Body of pancreas (tissue), 4 donors: ENCODE results near the gene GPR61.

ENCODE experiments used
- POLR2A ChIP-seq, 3 donors: fragments of 450-650 bp; IDR thresholded peaks; one replicate each; pipeline ENCODE4 v1.6.1; 2016; ENCODE audit warnings: antibody characterized with exemption in 3 of 3, mild to moderate bottlenecking in 2 of 3
- TF ChIP-seq, protein P1 (sequence below), 7 experiments: fragments of 450-650 bp in 4 of 7; fragments of 200-600 bp in 3 of 7; sonication (generic) in 3 of 7; IDR thresholded peaks; one replicate each; pipeline ENCODE4 v1.5.1; 2016 to 2019; ENCODE audit warnings: antibody characterized with exemption in 7 of 7

DNA sequence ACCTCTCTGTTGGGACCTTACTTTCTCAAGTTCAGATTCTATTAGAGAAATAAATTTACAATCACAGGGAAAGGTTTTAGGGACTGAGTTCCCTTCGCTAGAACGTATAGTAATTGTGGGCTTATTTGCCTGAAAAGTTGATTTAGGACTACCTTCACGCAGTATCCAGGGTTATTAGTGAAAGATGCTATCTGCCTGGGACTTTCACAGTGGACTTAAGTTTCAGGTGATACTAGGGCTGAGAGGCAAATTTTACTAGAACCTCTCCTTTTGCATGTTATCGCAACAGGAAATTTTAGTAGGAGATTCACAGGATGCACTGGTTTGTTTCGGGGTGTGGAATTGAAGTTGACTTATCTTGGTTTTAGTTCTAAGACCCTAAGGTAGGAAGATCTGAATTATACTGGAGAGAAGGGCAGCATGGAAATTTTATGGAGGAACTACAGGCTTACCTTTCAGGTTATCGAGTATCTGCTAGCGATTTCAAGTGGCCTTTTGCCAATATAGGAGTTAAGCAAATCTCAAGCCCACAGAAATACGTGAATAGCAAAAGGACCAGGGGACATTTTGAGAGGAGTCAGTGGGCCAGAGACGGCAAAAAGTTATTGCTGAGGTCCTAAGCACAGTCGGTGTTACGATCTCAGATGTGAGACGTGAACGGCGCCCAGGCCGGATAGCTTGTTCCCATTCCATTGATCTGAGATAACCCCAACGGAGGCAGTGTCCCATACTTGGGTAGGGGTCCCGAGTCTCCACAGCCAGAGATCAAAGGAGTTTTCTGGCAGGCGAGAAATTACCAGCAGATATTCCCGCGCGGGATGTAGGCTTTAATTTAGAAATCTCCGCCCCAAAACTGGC lies 8.0 kb downstream of the GPR61 start:
- TF ChIP-seq, protein P1, sequence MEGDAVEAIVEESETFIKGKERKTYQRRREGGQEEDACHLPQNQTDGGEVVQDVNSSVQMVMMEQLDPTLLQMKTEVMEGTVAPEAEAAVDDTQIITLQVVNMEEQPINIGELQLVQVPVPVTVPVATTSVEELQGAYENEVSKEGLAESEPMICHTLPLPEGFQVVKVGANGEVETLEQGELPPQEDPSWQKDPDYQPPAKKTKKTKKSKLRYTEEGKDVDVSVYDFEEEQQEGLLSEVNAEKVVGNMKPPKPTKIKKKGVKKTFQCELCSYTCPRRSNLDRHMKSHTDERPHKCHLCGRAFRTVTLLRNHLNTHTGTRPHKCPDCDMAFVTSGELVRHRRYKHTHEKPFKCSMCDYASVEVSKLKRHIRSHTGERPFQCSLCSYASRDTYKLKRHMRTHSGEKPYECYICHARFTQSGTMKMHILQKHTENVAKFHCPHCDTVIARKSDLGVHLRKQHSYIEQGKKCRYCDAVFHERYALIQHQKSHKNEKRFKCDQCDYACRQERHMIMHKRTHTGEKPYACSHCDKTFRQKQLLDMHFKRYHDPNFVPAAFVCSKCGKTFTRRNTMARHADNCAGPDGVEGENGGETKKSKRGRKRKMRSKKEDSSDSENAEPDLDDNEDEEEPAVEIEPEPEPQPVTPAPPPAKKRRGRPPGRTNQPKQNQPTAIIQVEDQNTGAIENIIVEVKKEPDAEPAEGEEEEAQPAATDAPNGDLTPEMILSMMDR (IDR thresholded peaks at IDR 0.05) = no peak
- TF ChIP-seq POLR2A (IDR thresholded peaks at IDR 0.05) = no peak
